Endodermal cell (in vitro differentiated cells): ENCODE measurements around the gene CLEC16A. TPM values are rescaled to one million over a fixed set of nuclear protein-coding genes. Genes with fewer than 3 reads are reported as not detected.

Source experiments
- DNase-seq: peaks from one replicate; pipeline ENCODE4 v3.0.0-alpha.2; 2017
- H3K27ac ChIP-seq: 2 replicates; pipeline ENCODE4 v1.5.1; 2013; ENCODE audit warnings: mild to moderate bottlenecking, low read depth, low read length, moderate library complexity
- H3K27me3 ChIP-seq: 2 replicates; pipeline ENCODE4 v1.6.1; 2013; ENCODE audit warnings: mild to moderate bottlenecking, low read length, moderate library complexity; ENCODE audit not compliant: insufficient read depth, control insufficient read depth, poor library complexity, severe bottlenecking
- H3K36me3 ChIP-seq: 2 replicates; pipeline ENCODE4 v1.7.0; 2013; ENCODE audit warnings: mild to moderate bottlenecking, low read length, moderate library complexity; ENCODE audit not compliant: control insufficient read depth, insufficient read depth
- H3K4me1 ChIP-seq: one replicate; pipeline ENCODE4 v1.7.0; 2013; ENCODE audit warnings: low read length; ENCODE audit not compliant: control insufficient read depth, insufficient read depth
- H3K4me3 ChIP-seq: 2 replicates; pipeline ENCODE4 v1.5.1; 2013; ENCODE audit warnings: mild to moderate bottlenecking, low read length, moderate library complexity
- H3K9ac ChIP-seq: 2 replicates; pipeline ENCODE4 v1.6.1; 2013; ENCODE audit warnings: mild to moderate bottlenecking, low read length, moderate library complexity; ENCODE audit not compliant: poor library complexity, severe bottlenecking; ENCODE audit errors: extremely low read depth
- H3K9me3 ChIP-seq: 2 replicates; pipeline ENCODE4 v1.6.1; 2013; ENCODE audit warnings: mild to moderate bottlenecking, low read length, moderate library complexity; ENCODE audit not compliant: control insufficient read depth
- H3K27ac Mint-ChIP-seq: 2 replicates; pipeline ENCODE4 v1.8.0; 2020; ENCODE audit warnings: mixed read lengths
- H3K27me3 Mint-ChIP-seq: 2 replicates; pipeline ENCODE4 v1.8.0; 2021; ENCODE audit warnings: mild to moderate bottlenecking, mixed read lengths; ENCODE audit not compliant: insufficient read depth
- H3K36me3 Mint-ChIP-seq: 2 replicates; pipeline ENCODE4 v1.8.0; 2020; ENCODE audit warnings: low read depth, mixed read lengths
- H3K4me1 Mint-ChIP-seq: 2 replicates; pipeline ENCODE4 v1.8.0; 2020; ENCODE audit warnings: mixed read lengths
- H3K4me3 Mint-ChIP-seq: 2 replicates; pipeline ENCODE4 v1.8.0; 2020; ENCODE audit warnings: mild to moderate bottlenecking, moderate library complexity, mixed read lengths
- H3K9me3 Mint-ChIP-seq: 2 replicates; pipeline ENCODE4 v1.8.0; 2020; ENCODE audit warnings: mild to moderate bottlenecking, mixed read lengths
- CTCF ChIP-seq: fragments of 200-600 bp; sonication (generic); conservative IDR thresholded peaks from 2 replicates; pipeline ENCODE4 v1.5.0; 2021; ENCODE audit warnings: antibody characterized with exemption, mild to moderate bottlenecking
- whole genome bisulfite sequencing, 2 experiments: methylation state at CpG; one replicate each; pipeline versions ENCODE4 v1.1.5 to v1.1.7; 2013; ENCODE audit warnings: missing lambda C conversion rate in 2 of 2, mixed read lengths in 1 of 2; ENCODE audit not compliant: insufficient coverage in 1 of 2, insufficient read length in 1 of 2; 5-methylcytosine and 5-hydroxymethylcytosine counted together
- total RNA-seq, 2 donors: library from RNA; stranded (reverse); fragmentation: NEBNext Ultra II Directional in 1 of 2; extraction: Animal tissue kit (Norgen Biotek cat#: 25700) in 1 of 2; gene quantifications; 2 replicates in 1 of 2; 3 replicates in 1 of 2; pipeline ENCODE4 v1.2.1, GENCODE V29; 2021

Gene CLEC16A
- total RNA-seq, 2 donors from 2014 or later: 19.5 to 28.3 TPM

GRCh38 chr16:11145173-11145818, 200.9 kb downstream of the CLEC16A start:
- H3K27me3 ChIP-seq: no peaks in the 10 kb centered on the region
- H3K4me1 Mint-ChIP-seq: peaks cover 18% of the 10 kb centered on the region

GRCh38 chr16:11145819-11146211, 201.5 kb downstream of the CLEC16A start:
- no peaks in the 10 kb centered on the region for H3K9me3 ChIP-seq
- peaks cover 7% of the 10 kb centered on the region for H3K36me3 ChIP-seq
- WGBS, 2 experiments: 93 to 95% methylated on average over 4 to 7 of the region's 7 CpGs
- TF ChIP-seq CTCF: no peak
- Mint-ChIP-seq H3K36me3 (peaks cover 10% of the 10 kb centered on the region), H3K9me3 (peaks cover 3% of the 10 kb centered on the region), H3K4me1 (peaks cover 13% of the 10 kb centered on the region), H3K27me3 (no peaks in the 10 kb centered on the region), H3K4me3 (no peak overlapping the region), H3K27ac (no peak overlapping the region)
- no peak overlapping the region for H3K27ac ChIP-seq
- no peak overlapping the region for H3K4me3 ChIP-seq
- no peaks in the 10 kb centered on the region for H3K27me3 ChIP-seq
- DNase-seq: no peak
- no peak overlapping the region for H3K9ac ChIP-seq
- H3K4me1 ChIP-seq: peaks cover 14% of the 10 kb centered on the region

More at GRCh38 chr16:11145173-11145818, 200.9 kb downstream of the CLEC16A start:
- WGBS, 2 experiments: 93 to 94% methylated on average over 10 to 13 of the region's 13 CpGs
- Mint-ChIP-seq H3K27ac (no peak overlapping the region), H3K36me3 (peaks cover 4% of the 10 kb centered on the region), H3K27me3 (no peaks in the 10 kb centered on the region), H3K9me3 (peaks cover 2% of the 10 kb centered on the region), H3K4me3 (no peak overlapping the region)
- no peak overlapping the region for H3K9ac ChIP-seq
- TF ChIP-seq CTCF: no peak
- H3K27ac ChIP-seq: no peak overlapping the region
- H3K4me3 ChIP-seq: no peak overlapping the region
- H3K9me3 ChIP-seq: no peaks in the 10 kb centered on the region
- H3K4me1 ChIP-seq: peaks cover 18% of the 10 kb centered on the region
- DNase-seq: no peak
- peaks cover 6% of the 10 kb centered on the region for H3K36me3 ChIP-seq

- no peaks in the 10 kb centered on the region for H3K9me3 ChIP-seq
- H3K4me1 Mint-ChIP-seq: no peaks in the 10 kb centered on the region
- peaks cover 7% of the 10 kb centered on the region for H3K36me3 ChIP-seq
- no peak overlapping the region for H3K27ac Mint-ChIP-seq
- WGBS, 2 experiments: 91 to 92% methylated on average over 9 of the region's 9 CpGs
- no peak overlapping the region for H3K27ac ChIP-seq
- H3K36me3 Mint-ChIP-seq: peaks cover 10% of the 10 kb centered on the region
- no peak overlapping the region for H3K9ac ChIP-seq
- H3K4me3 ChIP-seq: no peak overlapping the region
- DNase-seq: no peak
- no peaks in the 10 kb centered on the region for H3K27me3 ChIP-seq
- no peak for TF ChIP-seq CTCF
- no peaks in the 10 kb centered on the region for H3K27me3 Mint-ChIP-seq
- H3K9me3 Mint-ChIP-seq: peaks cover 3% of the 10 kb centered on the region
- no peak overlapping the region for H3K4me3 Mint-ChIP-seq
- H3K4me1 ChIP-seq: peaks cover under 1% of the 10 kb centered on the region
These were observed 202.8 kb downstream of the CLEC16A start for GRCh38 chr16:11147033-11147753.
